GM10266 (cell line): Measurements from ENCODE around the gene CACUL1.
"Not testable (repeated sequence)": the region's sequence is repeated elsewhere in the genome, so short reads cannot be mapped to it uniquely, and the experiment has no call there.

Source experiments
- DNase-seq: peaks from one replicate; pipeline ENCODE4 v3.0.0; 2012; ENCODE audit errors: extremely low spot score
- CTCF ChIP-seq: IDR thresholded peaks from 2 replicates; pipeline ENCODE4 v1.5.1; 2012; ENCODE audit warnings: mild to moderate bottlenecking, low read depth; ENCODE audit not compliant: control insufficient read depth, insufficient read depth; ENCODE audit errors: missing control alignments

The CACUL1 gene

DNA sequence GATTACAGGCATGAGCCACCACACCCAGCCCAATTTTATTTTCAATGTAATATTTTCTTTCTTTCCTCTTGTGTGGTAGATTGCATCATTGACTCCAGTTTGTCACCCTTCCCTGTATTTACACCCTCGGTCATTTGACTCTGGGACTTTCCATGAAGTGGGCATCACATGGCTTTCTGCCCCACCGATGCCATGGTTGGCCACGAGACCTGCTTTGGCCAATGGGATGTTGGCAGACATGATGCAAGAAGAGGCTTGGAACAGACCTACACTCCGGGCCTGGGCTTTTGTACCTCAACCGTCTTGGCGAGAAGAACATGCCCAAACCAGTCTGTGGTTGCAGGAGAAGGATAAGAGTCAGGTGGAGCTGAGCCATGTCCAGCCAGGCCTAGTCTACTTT, 38.8 kb upstream of the CACUL1 start:
- no peak for TF ChIP-seq CTCF
- no peak for DNase-seq

DNA sequence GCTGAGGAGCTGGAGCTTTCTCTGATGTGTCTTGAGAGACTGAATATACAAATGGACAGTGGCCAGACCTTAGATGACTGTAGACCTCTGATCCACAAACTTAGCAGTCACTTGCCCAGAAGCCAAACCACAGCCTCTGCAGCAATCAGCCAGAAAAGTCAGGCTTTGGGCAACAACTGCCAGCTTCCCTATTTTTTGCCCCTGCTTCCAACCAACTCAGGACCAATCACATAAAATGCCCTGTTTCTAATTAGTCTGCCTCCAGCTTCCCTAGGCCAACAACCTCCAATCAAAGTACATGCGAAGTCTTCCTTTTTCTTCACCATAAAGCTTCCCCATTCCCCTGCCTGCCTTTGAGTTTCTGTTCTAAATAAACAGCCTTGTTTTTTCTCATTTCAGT, 37.8 kb upstream of the CACUL1 start:
- DNase-seq = no peak
- TF ChIP-seq CTCF = no peak

DNA sequence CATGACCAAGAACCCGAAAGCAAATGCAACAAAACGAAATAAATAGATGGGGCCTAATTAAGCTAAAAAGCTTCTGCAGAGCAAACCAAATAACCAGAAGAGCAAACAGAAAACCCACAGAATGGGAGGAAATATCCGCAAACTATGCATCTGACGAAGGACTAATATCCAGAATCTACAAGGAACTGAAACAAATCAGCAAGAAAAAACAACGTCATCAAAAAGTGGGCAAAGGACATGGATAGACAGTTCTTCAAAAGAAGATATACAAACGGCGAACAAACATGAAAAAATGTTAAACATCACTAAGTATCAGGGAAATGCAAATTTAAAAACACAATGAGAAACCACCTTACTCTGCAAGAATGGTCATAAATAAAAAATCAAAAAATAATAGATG, 35.3 kb upstream of the CACUL1 start:
- TF ChIP-seq CTCF = no peak

DNA sequence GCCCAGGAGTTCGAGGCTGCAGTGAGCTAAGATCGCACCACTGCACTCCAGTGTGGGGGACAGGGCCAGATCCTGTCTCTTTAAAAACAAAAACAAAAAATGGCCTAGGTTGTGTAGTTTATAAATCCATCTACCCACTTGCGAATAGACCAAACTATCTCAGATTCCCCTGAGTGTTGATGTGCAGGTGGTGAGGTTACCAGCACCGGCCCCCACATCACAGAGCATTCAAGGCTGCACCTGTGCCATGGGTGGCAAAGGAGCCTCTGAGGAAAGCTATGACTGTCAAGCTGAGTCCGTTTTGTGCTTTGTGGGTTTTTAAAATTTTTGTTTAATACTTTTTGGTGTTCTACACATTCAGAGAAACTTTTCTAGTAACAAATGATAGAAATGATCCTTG, 30.8 kb upstream of the CACUL1 start:
- TF ChIP-seq CTCF = no peak
- no peak for DNase-seq

More for the DNA sequence above, 35.3 kb upstream of the CACUL1 start:
- no peak for DNase-seq

DNA sequence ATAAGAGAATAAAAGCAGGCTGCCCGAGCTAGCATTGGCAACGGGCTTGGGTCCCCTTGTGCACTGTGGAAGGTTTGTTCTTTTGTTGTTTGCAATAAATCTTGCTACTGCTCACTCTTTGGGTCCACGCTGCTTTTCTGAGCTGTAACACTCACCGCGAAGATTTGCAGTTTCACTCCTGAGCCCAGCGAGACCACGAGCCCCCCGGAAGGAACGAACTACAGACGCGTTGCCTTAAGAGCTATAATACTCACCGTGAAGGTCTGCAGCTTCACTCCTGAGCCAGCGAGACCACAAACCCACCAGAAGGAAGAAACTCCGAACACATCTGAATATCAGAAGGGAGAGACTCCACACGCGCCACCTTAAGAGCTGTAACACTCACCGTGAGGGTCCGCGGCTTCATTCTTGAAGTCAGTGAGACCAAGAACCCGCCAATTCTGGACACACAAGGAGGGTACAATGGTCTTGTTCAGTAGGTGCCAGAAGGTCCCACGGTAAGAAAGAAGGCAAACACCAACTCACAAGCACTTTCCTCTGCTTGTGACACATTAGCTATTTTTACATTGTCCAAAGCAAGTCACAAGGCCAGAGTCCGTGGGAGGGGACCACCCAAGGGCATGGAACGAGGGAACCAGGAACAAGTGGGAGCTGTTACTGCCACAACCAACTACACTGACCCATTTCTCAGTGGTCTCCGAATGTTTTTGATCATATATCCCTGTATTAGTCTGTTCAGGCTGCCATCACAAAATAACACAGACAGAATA, 29.2 kb upstream of the CACUL1 start:
- no peak for TF ChIP-seq CTCF
- no peak for DNase-seq

DNA sequence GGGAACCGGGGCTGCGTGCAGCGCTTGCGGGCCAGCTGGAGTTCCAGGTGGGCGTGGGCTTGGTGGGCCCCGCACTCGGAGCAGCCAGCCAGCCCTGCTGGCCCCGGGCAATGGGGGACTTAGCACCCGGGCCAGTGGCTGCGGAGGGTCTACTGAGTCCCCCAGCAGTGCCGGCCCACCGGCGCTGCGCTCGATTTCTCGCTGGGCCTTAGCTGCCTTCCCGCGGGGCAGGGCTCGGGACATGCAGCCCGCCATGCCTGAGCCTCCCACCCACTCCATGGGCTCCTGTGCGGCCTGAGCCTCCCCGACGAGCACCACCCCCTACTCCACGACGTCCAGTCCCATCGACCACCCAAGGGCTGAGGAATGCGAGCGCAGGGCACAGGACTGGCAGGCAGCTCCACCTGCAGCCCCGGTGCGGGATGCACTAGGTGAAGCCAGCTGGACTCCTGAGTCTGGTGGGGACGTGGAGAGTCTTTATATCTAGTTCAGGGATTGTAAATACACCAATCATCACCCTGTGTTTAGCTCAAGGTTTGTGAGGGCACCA, 28.2 kb upstream of the CACUL1 start:
- not testable (repeated sequence) for DNase-seq

DNA sequence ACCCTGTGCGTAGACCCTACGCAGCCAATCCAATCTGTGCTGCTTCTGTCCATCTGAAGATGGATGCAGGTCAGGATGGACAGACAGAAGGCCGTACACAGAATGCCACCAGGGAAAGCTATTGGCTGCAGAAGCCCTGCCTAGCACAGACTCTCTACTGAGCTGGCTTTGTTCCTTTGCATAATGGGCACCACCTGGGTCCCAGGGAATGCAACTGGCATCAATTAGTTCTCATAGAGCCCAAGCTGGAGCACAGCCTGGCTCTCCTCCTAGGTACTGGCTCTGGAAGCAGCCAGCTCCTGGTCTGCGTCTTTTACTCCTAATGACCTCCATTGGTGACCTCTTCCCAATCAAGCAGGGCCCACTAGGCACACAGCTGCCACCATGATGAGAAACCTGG, 26.8 kb upstream of the CACUL1 start:
- no peak for DNase-seq
- TF ChIP-seq CTCF = no peak

DNA sequence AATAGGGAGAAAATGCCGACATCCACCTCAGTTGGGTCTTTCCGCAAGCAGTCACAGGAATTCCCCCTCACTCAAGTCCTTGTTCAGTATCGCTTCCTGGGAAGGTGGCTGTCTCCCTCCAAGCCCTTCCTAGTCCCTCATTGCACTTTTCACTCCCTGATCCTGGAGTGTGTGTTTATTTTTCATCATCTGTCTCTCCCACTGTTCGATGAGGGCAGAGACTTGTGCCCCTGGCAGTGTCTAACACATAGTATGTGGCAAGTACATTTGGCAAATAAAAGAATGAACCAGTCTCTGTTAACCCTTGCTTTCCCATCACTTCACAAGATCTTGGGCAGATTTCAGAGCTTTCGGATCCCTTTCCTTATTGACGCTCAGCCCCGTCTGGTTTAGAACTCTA, 24.0 kb upstream of the CACUL1 start:
- no peak for TF ChIP-seq CTCF
- no peak for DNase-seq
